ENCODE results near the gene PLCH1. TPM values are rescaled to one million over a fixed set of nuclear protein-coding genes. Genes with fewer than 3 reads are reported as not detected.

PLCH1 gene
- total and polyA plus RNA-seq, 2 experiments from 2014 or later = 2.6 to 5.8 TPM

GRCh38 chr3:155663467-155664212 is 81.2 kb downstream of the PLCH1 start:
- Histone ChIP-seq H3K4me3 (no peak overlapping the region), H3K27ac (no peak overlapping the region), H3K9me3 (ENCODE audit: low read depth) (no peaks in the 10 kb centered on the region), H2AFZ (no peak overlapping the region), H3K4me1 (ENCODE audit: insufficient read depth) (peaks cover 17% of the 10 kb centered on the region), H3K4me2 (peak overlapping the region; percentile 3), H4K20me1 (ENCODE audit: insufficient read depth, poor library complexity, severe bottlenecking) (no peaks in the 10 kb centered on the region), H3K9me2 (replicated peaks; ENCODE audit: insufficient read depth) (no peaks in the 10 kb centered on the region), H3K36me3 (replicated peaks; ENCODE audit: insufficient read depth, low read depth) (no peaks in the 10 kb centered on the region), H3K79me2 (no peaks in the 10 kb centered on the region), H3K27me3 (no peaks in the 10 kb centered on the region)
- TF ChIP-seq EZH2 (IDR thresholded peaks at IDR 0.05; ENCODE audit: borderline replicate concordance) = no peak
- no peak for TF ChIP-seq EZH2phosphoT487 (IDR thresholded peaks at IDR 0.05; ENCODE audit: low read depth, severe bottlenecking, unreplicated experiment)
- no peak for TF ChIP-seq CTCF (IDR thresholded peaks at IDR 0.05; ENCODE audit: poor library complexity)
- DNase-seq (ENCODE audit: low spot score) = no peak
- 73% methylated on average over 3 of the region's 3 CpGs for WGBS (ENCODE audit: low lambda C conversion rate, missing lambda C conversion rate)

GRCh38 chr3:155661760-155662159 is 83.1 kb downstream of the PLCH1 start:
- peak; percentile 23 for DNase-seq (ENCODE audit: low spot score)
- H3K4me2 ChIP-seq = peak overlapping the region; percentile 33
- H4K20me1 ChIP-seq (ENCODE audit: insufficient read depth, poor library complexity, severe bottlenecking) = no peaks in the 10 kb centered on the region

GRCh38 chr3:155661042-155661441 is 83.8 kb downstream of the PLCH1 start:
- Histone ChIP-seq H3K27ac (peak overlapping the region; percentile 71), H3K4me1 (ENCODE audit: insufficient read depth) (peaks cover 17% of the 10 kb centered on the region), H3K79me2 (no peaks in the 10 kb centered on the region), H3K4me3 (no peak overlapping the region), H3K9me3 (ENCODE audit: low read depth) (no peaks in the 10 kb centered on the region), H2AFZ (no peak overlapping the region), H3K27me3 (no peaks in the 10 kb centered on the region), H3K4me2 (peak overlapping the region; percentile 33), H3K36me3 (replicated peaks; ENCODE audit: insufficient read depth, low read depth) (no peaks in the 10 kb centered on the region), H4K20me1 (ENCODE audit: insufficient read depth, poor library complexity, severe bottlenecking) (no peaks in the 10 kb centered on the region), H3K9me2 (replicated peaks; ENCODE audit: insufficient read depth) (no peaks in the 10 kb centered on the region)
- WGBS (ENCODE audit: low lambda C conversion rate, missing lambda C conversion rate) = 83% methylated on average over 1 of the region's 1 CpG
- no peak for DNase-seq (ENCODE audit: low spot score)
- TF ChIP-seq EZH2phosphoT487 (IDR thresholded peaks at IDR 0.05; ENCODE audit: low read depth, severe bottlenecking, unreplicated experiment) (no peak), CTCF (IDR thresholded peaks at IDR 0.05; ENCODE audit: poor library complexity) (no peak), EZH2 (IDR thresholded peaks at IDR 0.05; ENCODE audit: borderline replicate concordance) (no peak)

More at GRCh38 chr3:155661760-155662159, 83.1 kb downstream of the PLCH1 start:
- Histone ChIP-seq H3K27ac (peak overlapping the region; percentile 71), H2AFZ (no peak overlapping the region), H3K9me3 (ENCODE audit: low read depth) (no peaks in the 10 kb centered on the region), H3K27me3 (no peaks in the 10 kb centered on the region), H3K79me2 (no peaks in the 10 kb centered on the region), H3K9me2 (replicated peaks; ENCODE audit: insufficient read depth) (no peaks in the 10 kb centered on the region), H3K4me3 (no peak overlapping the region), H3K36me3 (replicated peaks; ENCODE audit: insufficient read depth, low read depth) (no peaks in the 10 kb centered on the region), H3K4me1 (ENCODE audit: insufficient read depth) (peaks cover 17% of the 10 kb centered on the region)
- TF ChIP-seq EZH2 (IDR thresholded peaks at IDR 0.05; ENCODE audit: borderline replicate concordance) = no peak
- TF ChIP-seq CTCF (IDR thresholded peaks at IDR 0.05; ENCODE audit: poor library complexity) = no peak
- no peak for TF ChIP-seq EZH2phosphoT487 (IDR thresholded peaks at IDR 0.05; ENCODE audit: low read depth, severe bottlenecking, unreplicated experiment)

Data from hepatocyte (in vitro differentiated cells).